Gastroesophageal sphincter (tissue), 4 donors: ENCODE measurements around the gene TRIM37. TPM values are rescaled to one million over a fixed set of nuclear protein-coding genes. Genes with fewer than 3 reads are reported as not detected.

Experiments used
- ATAC-seq: fragments of 150-250 bp; one replicate; pipeline ENCODE4 v1.9.1; 2016; ENCODE audit warnings: mild to moderate bottlenecking, moderate library complexity
- H3K27ac ChIP-seq, 4 donors: fragments of 200-600 bp; sonication (generic) in 3 of 4; 1 replicate in 3 of 4; 2 replicates in 1 of 4; pipeline ENCODE4 v1.5.1; 2016 to 2019
- H3K27me3 ChIP-seq: fragments of 200-600 bp; sonication (generic); one replicate; pipeline ENCODE4 v1.5.1; 2019
- H3K36me3 ChIP-seq, 2 donors: fragments of 200-600 bp; sonication (generic); one replicate each; pipeline ENCODE4 v1.5.1; 2019; ENCODE audit warnings: control low read depth in 1 of 2
- H3K4me1 ChIP-seq, 3 donors: fragments of 200-600 bp; sonication (generic); 1 replicate in 2 of 3; 2 replicates in 1 of 3; pipeline ENCODE4 v1.5.1; 2016 to 2019; ENCODE audit warnings: control low read depth in 2 of 3
- H3K4me3 ChIP-seq, 2 donors: fragments of 200-600 bp; sonication (generic); one replicate each; pipeline ENCODE4 v1.5.1; 2019; ENCODE audit warnings: mild to moderate bottlenecking in 1 of 2, moderate library complexity in 1 of 2
- H3K9me3 ChIP-seq, 3 donors: fragments of 200-600 bp; sonication (generic); one replicate each; pipeline ENCODE4 v1.5.1; 2017 to 2019; ENCODE audit warnings: control low read depth in 2 of 3
- CTCF ChIP-seq, 4 experiments: fragments of 200-600 bp in 2 of 4; fragments of 450-650 bp in 2 of 4; sonication (generic) in 1 of 4; IDR thresholded peaks; one replicate each; pipeline ENCODE4 v1.5.1; 2017 to 2019; ENCODE audit warnings: antibody characterized with exemption in 4 of 4, mild to moderate bottlenecking in 2 of 4, moderate library complexity in 2 of 4
- EP300 ChIP-seq: sonication (generic); formaldehyde crosslinking; IDR thresholded peaks from one replicate; pipeline ENCODE4 v1.6.1; 2017; ENCODE audit warnings: antibody characterized with exemption, mild to moderate bottlenecking
- POLR2A ChIP-seq, 2 donors: fragments of 450-650 bp; IDR thresholded peaks; one replicate each; pipeline ENCODE4 v1.6.1; 2017; ENCODE audit warnings: antibody characterized with exemption in 2 of 2, mild to moderate bottlenecking in 2 of 2, moderate library complexity in 1 of 2
- POLR2AphosphoS5 ChIP-seq: sonication (generic); formaldehyde crosslinking; IDR thresholded peaks from one replicate; pipeline ENCODE4 v1.6.1; 2017; ENCODE audit warnings: antibody characterized with exemption
- WGBS, 2 donors: methylation state at CpG; one replicate each; pipeline ENCODE4 v1.1.5; 2018; ENCODE audit warnings: low coverage in 1 of 2; 5-methylcytosine and 5-hydroxymethylcytosine counted together
- total RNA-seq, 4 donors: library from RNA; depleted of rRNA; stranded (reverse); fragments of >200 nt; gene quantifications; one replicate each; pipeline ENCODE4 v1.1.0, GENCODE V29; 2016

The TRIM37 gene
- total RNA-seq, 4 donors from 2014 or later: 27.6 to 30.7 (median 28.6) TPM

- peaks cover 0 to 25% of the 10 kb centered on the region in 2 donors for H3K36me3 ChIP-seq
- H3K4me3 ChIP-seq: no peak overlapping the region
- TF ChIP-seq EP300: no peak
- no peak for TF ChIP-seq CTCF (IDR thresholded peaks at IDR 0.05)
- TF ChIP-seq POLR2AphosphoS5: no peak
- TF ChIP-seq POLR2A (IDR thresholded peaks at IDR 0.05): no peak
- H3K9me3 ChIP-seq: no peaks in the 10 kb centered on the region
- ATAC-seq: no peak
- no peaks in the 10 kb centered on the region for H3K27me3 ChIP-seq
- H3K4me1 ChIP-seq: no peaks in the 10 kb centered on the region
- no peak overlapping the region for H3K27ac ChIP-seq
- 80% methylated on average over 4 of the region's 4 CpGs; no CpG with 5 or more reads in 1 of the 2 donors for WGBS, 2 donors
Observed at GRCh38 chr17:58991718-58992331, 114.9 kb downstream of the TRIM37 start.

GRCh38 chr17:58989629-58990028 is 117.1 kb downstream of the TRIM37 start:
- Histone ChIP-seq H3K4me3 (no peak overlapping the region), H3K27ac (no peak overlapping the region), H3K36me3 (peaks cover 0 to 13% of the 10 kb centered on the region in 2 donors), H3K4me1 (no peaks in the 10 kb centered on the region), H3K9me3 (no peaks in the 10 kb centered on the region), H3K27me3 (no peaks in the 10 kb centered on the region)
- TF ChIP-seq EP300: no peak
- no peak for TF ChIP-seq POLR2A (IDR thresholded peaks at IDR 0.05)
- TF ChIP-seq POLR2AphosphoS5: no peak
- TF ChIP-seq CTCF (IDR thresholded peaks at IDR 0.05): no peak
- no peak for ATAC-seq
- 41 to 50% methylated on average over 2 of the region's 2 CpGs for WGBS, 2 donors

- no peak overlapping the region for H3K27ac ChIP-seq
- H3K27me3 ChIP-seq: no peaks in the 10 kb centered on the region
- no peaks in the 10 kb centered on the region for H3K4me1 ChIP-seq
- WGBS, 2 donors: 98% methylated on average over 5 of the region's 6 CpGs; no CpG with 5 or more reads in 1 of the 2 donors
- no peak overlapping the region for H3K4me3 ChIP-seq
- TF ChIP-seq CTCF (IDR thresholded peaks at IDR 0.05) (no peak), EP300 (no peak), POLR2A (IDR thresholded peaks at IDR 0.05) (no peak), POLR2AphosphoS5 (no peak)
- peaks cover 0 to 4% of the 10 kb centered on the region in 2 donors for H3K36me3 ChIP-seq
- no peaks in the 10 kb centered on the region for H3K9me3 ChIP-seq
- no peak for ATAC-seq
Observed at GRCh38 chr17:58985971-58986370, 120.7 kb downstream of the TRIM37 start.

GRCh38 chr17:58985367-58985766 is 121.3 kb downstream of the TRIM37 start:
- ATAC-seq: no peak

More at GRCh38 chr17:58985367-58985766, 121.3 kb downstream of the TRIM37 start:
- WGBS, 2 donors: 75 to 88% methylated on average over 6 of the region's 6 CpGs
- H3K9me3 ChIP-seq: no peaks in the 10 kb centered on the region
- H3K4me1 ChIP-seq: no peaks in the 10 kb centered on the region
- no peak overlapping the region for H3K4me3 ChIP-seq
- H3K27ac ChIP-seq: no peak overlapping the region
- TF ChIP-seq POLR2AphosphoS5: no peak
- no peak for TF ChIP-seq CTCF (IDR thresholded peaks at IDR 0.05)
- TF ChIP-seq POLR2A (IDR thresholded peaks at IDR 0.05): no peak
- TF ChIP-seq EP300: no peak
- peaks cover 0 to 4% of the 10 kb centered on the region in 2 donors for H3K36me3 ChIP-seq
- no peaks in the 10 kb centered on the region for H3K27me3 ChIP-seq
